Uterus (tissue), 2 donors: ENCODE measurements around the gene CTSC.

Source experiments
- POLR2A ChIP-seq, 2 donors: fragments of 450-650 bp; IDR thresholded peaks; one replicate each; pipeline ENCODE4 v1.6.1; 2016; ENCODE audit warnings: antibody characterized with exemption in 2 of 2, mild to moderate bottlenecking in 1 of 2, moderate library complexity in 1 of 2
- TF ChIP-seq, protein P1 (sequence below), 4 experiments: fragments of 200-600 bp in 2 of 4; fragments of 450-650 bp in 2 of 4; sonication (generic) in 2 of 4; IDR thresholded peaks; one replicate each; pipeline ENCODE4 v1.5.1; 2016 to 2019; ENCODE audit warnings: antibody characterized with exemption in 4 of 4, mild to moderate bottlenecking in 2 of 4, moderate library complexity in 1 of 4

DNA sequence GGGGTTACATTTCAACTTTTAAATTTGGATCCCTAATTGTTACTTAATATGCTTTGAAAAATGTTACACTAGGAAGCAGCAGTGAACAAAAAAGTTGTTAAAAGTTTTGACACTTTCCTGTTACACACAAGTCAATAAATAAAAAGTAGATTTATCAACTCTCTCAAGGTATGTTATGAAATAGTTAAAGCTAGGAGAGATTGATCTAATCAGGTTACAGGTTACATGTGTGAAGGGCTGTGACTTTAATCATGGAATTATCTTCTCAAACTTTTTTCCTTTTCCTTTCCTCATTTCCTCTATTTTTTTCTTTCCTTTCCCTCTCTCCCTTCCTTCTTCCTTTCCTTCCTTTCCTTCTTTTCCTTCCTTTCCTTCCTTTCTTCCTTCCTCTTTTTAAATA lies 85.3 kb downstream of the CTSC start:
- TF ChIP-seq, protein P1, sequence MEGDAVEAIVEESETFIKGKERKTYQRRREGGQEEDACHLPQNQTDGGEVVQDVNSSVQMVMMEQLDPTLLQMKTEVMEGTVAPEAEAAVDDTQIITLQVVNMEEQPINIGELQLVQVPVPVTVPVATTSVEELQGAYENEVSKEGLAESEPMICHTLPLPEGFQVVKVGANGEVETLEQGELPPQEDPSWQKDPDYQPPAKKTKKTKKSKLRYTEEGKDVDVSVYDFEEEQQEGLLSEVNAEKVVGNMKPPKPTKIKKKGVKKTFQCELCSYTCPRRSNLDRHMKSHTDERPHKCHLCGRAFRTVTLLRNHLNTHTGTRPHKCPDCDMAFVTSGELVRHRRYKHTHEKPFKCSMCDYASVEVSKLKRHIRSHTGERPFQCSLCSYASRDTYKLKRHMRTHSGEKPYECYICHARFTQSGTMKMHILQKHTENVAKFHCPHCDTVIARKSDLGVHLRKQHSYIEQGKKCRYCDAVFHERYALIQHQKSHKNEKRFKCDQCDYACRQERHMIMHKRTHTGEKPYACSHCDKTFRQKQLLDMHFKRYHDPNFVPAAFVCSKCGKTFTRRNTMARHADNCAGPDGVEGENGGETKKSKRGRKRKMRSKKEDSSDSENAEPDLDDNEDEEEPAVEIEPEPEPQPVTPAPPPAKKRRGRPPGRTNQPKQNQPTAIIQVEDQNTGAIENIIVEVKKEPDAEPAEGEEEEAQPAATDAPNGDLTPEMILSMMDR (IDR thresholded peaks at IDR 0.05), result no peak
- TF ChIP-seq POLR2A (IDR thresholded peaks at IDR 0.05), result no peak
